Occipital lobe (tissue), 2 donors: ENCODE data around the gene UPK3BL1. TPM values are rescaled to one million over a fixed set of nuclear protein-coding genes. Genes with fewer than 3 reads are reported as not detected.
"Not testable (repeated sequence)": the region's sequence is repeated elsewhere in the genome, so short reads cannot be mapped to it uniquely, and the experiment has no call there.

Source experiments
- DNase-seq: peaks from one replicate; lab custom pipeline; 2025; lab: John Stamatoyannopoulos, UW
- total RNA-seq: library from RNA; depleted of rRNA; stranded (reverse); fragments of >200 nt; gene quantifications from one replicate; pipeline ENCODE4 v1.2.3, GENCODE V29; 2014

UPK3BL1 gene
- total RNA-seq, 1 donor from 2014 or later, result 45.4 TPM

DNA sequence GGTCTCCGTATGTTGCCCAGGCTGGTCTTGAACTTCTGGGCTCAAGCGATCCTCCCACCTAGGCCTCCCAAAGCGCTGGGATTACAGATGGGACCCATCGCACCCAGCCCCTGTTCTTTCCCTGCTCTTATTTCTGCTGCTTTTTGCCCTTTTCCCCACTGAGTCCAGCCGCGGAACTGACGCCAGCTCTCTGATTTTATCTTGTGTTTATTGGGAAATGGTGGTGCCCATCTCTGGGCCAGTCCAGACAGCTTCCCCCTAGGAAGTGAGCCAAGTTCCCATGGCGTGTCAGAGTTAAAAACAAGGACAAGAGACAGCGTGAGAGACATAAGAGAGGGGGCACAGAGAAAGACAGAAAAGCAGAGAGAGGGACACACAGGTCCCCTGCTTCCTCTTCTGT, 12.0 kb downstream of the UPK3BL1 start:
- not testable (repeated sequence) for DNase-seq

GRCh38 chr7:102627271-102627904, 15.2 kb downstream of the UPK3BL1 start:
- DNase-seq, result not testable (repeated sequence)

GRCh38 chr7:102618122-102618521, 24.5 kb downstream of the UPK3BL1 start:
- not testable (repeated sequence) for DNase-seq

DNA sequence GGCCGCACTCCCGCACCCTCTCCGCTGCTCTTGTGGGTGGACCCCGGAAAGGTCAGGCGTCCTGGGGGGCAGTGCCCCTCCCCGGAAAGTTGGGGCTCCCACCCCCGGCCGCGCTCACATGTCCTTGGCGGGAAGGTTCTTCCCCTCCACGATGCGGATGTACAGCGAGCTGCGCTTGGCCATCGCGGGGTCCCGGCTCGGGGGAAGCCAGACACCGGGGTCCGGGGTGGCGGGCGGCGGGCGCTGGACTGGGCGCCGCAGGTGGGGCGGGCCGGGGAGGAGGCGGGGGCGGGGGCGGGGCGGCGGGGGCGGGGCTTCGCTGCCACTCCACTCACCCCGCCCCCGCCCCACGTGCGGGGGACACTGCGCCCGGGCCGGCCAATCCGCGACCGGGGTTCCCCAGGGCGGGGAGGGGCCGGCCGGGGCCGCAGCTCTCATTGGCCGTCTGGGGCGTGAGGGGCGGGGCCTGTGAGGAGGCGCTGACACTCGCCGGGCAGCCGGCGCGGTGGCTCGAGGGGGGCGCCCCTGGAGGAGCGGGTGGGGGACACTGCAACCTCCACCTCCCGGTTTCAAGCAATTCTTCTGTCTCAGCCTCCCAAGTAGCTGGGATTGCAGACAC, 26.0 kb downstream of the UPK3BL1 start, which contains the start of gene RASA4:
RASA4 (minus strand) TSS at position 250 of the 619 bp plus-strand sequence; CDS start at position 183, 67 bp downstream.
- DNase-seq, result not testable (repeated sequence)

DNA sequence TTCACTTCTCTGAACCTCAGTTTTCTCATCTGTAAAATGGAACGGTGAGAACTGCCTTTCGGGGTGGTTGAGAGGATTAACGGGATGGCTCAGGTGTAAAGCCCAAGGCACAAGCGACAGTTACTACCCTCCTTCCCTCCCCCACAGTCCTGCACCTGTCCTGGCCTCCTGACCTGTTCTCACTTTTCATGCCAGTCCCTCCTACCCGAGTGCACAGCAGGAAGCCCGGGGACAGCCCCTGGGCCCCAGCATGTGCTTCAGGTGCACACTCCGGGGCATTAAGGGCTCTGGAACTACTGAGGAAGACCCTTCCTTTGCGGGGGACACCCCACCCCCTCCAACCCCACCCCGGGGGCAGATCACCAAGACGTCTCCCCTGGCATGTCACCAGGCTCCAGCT, 26.7 kb downstream of the UPK3BL1 start:
- not testable (repeated sequence) for DNase-seq

GRCh38 chr7:102614873-102615272, 27.7 kb downstream of the UPK3BL1 start:
- DNase-seq, result not testable (repeated sequence)

- DNase-seq, result not testable (repeated sequence)
Measured at GRCh38 chr7:102614346-102614697, 28.3 kb downstream of the UPK3BL1 start.

GRCh38 chr7:102613575-102614345, 28.8 kb downstream of the UPK3BL1 start:
- DNase-seq, result not testable (repeated sequence)

GRCh38 chr7:102611675-102612325, 30.8 kb downstream of the UPK3BL1 start:
- DNase-seq, result not testable (repeated sequence)

GRCh38 chr7:102611013-102611674, 31.4 kb downstream of the UPK3BL1 start:
- not testable (repeated sequence) for DNase-seq

DNA sequence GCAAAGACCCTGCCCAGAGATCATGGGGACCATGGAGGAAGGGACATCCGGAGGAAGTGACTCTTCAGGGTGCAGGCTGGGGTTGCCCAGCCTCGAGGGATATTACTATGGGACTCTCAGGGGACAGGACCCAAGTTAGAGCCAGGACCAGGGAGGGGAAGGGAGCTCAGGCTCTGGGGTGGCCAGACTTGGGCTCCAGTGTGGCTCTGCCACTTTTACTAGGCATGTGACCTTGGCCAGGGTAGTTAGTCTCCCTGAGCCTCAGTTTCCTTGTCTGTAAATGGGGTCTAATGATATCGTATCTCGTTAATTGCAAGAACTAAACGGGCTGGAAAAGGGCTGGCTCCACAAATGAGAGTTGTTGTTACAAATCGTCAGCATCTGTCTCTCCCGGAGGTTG, 32.1 kb downstream of the UPK3BL1 start:
- not testable (repeated sequence) for DNase-seq

GRCh38 chr7:102609734-102610133, 32.9 kb downstream of the UPK3BL1 start:
- DNase-seq, result not testable (repeated sequence)

DNA sequence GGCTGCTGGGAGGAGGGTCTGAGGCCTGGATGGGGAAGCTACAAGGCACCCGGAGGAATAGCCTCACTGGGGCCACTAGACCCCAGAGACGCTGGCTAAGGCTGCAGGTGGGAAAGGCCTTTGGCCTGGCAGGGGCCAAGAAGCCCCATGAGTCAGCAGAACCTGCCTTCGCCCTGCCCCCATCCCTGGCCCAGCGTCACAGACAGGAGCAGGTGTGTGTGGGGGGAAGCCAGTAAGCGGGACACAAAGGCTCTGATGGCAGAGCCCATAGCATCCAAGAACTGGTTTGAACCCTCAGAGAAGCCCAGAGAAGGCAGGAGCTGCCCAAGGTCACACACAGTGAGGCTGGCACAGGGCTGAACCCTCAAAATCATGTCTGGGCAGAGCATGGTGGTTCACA, 35.7 kb downstream of the UPK3BL1 start:
- DNase-seq, result not testable (repeated sequence)

DNA sequence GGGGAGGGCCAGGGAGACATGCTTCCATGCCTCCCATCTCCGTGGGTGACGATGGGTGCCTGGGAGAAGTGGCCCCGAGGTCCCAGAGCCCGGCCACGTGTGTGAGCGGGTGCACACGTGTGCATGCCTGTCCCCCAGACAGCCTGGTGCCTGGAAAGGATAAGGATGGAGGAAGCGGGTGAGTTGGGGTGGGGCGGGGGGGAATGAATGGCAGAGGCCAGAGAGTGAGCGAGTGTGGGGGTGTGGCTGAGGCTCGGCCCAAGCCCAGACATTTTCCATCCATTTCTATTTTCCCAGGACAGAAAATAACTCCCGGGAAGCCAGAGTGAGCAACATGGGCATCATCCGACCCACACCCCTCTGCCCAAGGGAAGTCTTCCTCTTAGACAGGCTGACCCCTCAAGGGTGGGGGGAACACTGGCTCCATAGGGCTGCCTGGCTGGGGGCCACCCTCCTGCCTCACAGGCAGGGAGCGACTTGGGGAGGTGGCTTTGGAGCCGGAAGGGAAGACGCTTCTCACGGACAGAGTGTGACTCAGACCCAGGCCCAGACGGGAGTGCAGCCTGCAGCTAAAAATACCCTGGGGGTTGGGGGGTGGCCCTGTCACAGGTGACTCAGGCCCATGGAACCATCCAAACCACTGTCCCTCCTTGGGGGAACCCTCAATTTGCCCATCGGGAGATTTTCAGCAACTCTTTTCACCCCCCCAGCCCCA, 38.0 kb downstream of the UPK3BL1 start:
- not testable (repeated sequence) for DNase-seq

DNA sequence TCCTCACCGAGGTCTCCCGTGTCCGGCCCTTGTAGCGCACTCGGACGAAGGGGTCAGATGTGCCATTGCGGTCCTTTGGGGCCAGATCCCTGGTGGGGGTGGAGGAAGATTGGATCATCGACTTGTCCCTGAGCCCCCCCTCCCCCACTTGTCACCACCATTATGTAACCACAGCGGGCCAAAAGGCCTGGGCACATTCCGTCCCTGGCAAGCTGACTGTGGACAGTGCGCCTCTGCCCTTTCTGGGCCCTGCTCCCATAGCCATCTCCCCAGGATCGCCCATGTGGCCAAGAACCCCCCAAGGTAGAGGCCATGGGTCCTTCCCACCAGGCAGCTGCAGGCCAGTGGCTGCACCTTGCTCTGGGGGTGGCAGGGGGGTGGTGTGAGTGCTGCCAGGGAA, 40.3 kb downstream of the UPK3BL1 start:
- DNase-seq, result not testable (repeated sequence)

GRCh38 chr7:102599699-102600098, 42.9 kb downstream of the UPK3BL1 start:
- not testable (repeated sequence) for DNase-seq

- DNase-seq, result not testable (repeated sequence)
Measured at GRCh38 chr7:102596036-102596435, 46.6 kb downstream of the UPK3BL1 start.

DNA sequence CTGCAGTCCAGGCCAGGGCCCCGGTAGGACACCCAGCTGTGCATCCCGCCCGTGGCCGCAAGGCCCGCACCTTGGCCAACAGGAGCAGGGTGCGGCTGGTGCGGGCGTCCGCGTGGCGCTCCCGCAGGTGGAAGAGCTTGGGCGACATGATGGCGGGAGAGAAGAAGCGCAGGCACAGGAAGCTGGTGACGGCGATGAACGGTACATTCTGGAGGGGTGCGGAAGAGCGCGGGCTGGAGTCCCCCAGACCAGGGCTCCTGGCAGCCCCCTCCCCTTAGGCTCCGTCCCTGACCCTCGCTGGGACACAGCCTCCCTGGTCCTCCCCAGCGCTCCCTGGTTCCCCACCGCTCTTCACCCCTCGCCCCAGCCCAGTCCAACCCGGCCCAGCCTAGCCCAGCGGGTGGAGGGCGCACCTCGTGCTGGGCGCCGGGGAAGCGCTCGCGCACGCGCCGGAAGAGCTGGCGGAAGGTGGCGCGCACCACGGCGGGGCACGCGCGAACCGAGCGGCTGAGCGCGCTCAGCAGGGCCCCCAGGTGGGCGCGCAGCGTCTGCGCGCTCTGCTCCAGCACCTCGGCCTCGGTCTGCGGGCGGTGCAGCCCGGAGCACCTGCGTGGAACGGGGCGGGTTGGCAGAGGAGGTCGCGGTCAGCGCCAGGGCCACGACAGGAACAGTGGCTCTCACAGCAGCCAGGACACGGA, 48.8 kb downstream of the UPK3BL1 start:
- DNase-seq, result not testable (repeated sequence)

GRCh38 chr7:102592477-102593019, 50.0 kb downstream of the UPK3BL1 start:
- not testable (repeated sequence) for DNase-seq
